H9 (cell line): ENCODE results near the gene SORCS2. TPM values are rescaled to one million over a fixed set of nuclear protein-coding genes. Genes with fewer than 3 reads are reported as not detected.

Experiments
- DNase-seq: peaks from one replicate; pipeline ENCODE4 v3.0.0-alpha.2; 2017
- H2AFZ ChIP-seq: one replicate; pipeline ENCODE4 v1.6.1; 2013; ENCODE audit warnings: mild to moderate bottlenecking, low read length, control low read depth, moderate library complexity
- H2AK5ac ChIP-seq: 2 replicates; pipeline ENCODE4 v1.6.1; 2013; ENCODE audit warnings: low read length, control low read depth, mixed read lengths; ENCODE audit not compliant: insufficient read length
- H2BK120ac ChIP-seq: one replicate; pipeline ENCODE4 v1.6.1; 2013; ENCODE audit warnings: low read depth, mild to moderate bottlenecking, low read length, control low read depth, inconsistent platforms; ENCODE audit not compliant: poor library complexity, severe bottlenecking
- H2BK12ac ChIP-seq: 2 replicates; pipeline ENCODE4 v1.6.1; 2013; ENCODE audit warnings: low read length, control low read depth, mixed read lengths, low read depth; ENCODE audit not compliant: insufficient read length
- H2BK15ac ChIP-seq: 2 replicates; pipeline ENCODE4 v1.6.1; 2013; ENCODE audit warnings: low read depth, low read length, control low read depth
- H2BK20ac ChIP-seq: one replicate; pipeline ENCODE4 v1.6.1; 2013; ENCODE audit warnings: low read depth, mild to moderate bottlenecking, low read length, control low read depth, inconsistent platforms; ENCODE audit not compliant: poor library complexity, severe bottlenecking
- H2BK5ac ChIP-seq: 2 replicates; pipeline ENCODE4 v1.6.1; 2013; ENCODE audit warnings: low read length, control low read depth, mixed read lengths; ENCODE audit not compliant: insufficient read length
- H3K14ac ChIP-seq: 2 replicates; pipeline ENCODE4 v1.6.1; 2013; ENCODE audit warnings: low read length, control low read depth; ENCODE audit not compliant: insufficient read depth
- H3K18ac ChIP-seq: 2 replicates; pipeline ENCODE4 v1.6.1; 2013; ENCODE audit warnings: low read depth, mild to moderate bottlenecking, mixed read lengths, low read length, control low read depth; ENCODE audit not compliant: insufficient read length
- H3K23ac ChIP-seq: 2 replicates; pipeline ENCODE4 v1.6.1; 2013; ENCODE audit warnings: low read length, control low read depth, mixed read lengths, low read depth; ENCODE audit not compliant: insufficient read length
- H3K23me2 ChIP-seq: 2 replicates; pipeline ENCODE4 v1.6.1; 2013; ENCODE audit warnings: low read depth, mild to moderate bottlenecking, mixed read lengths, low read length, control low read depth; ENCODE audit not compliant: insufficient read length, poor library complexity, severe bottlenecking
- H3K27ac ChIP-seq: 2 replicates; pipeline ENCODE4 v1.5.1; 2013; ENCODE audit warnings: low read length, control low read depth, mixed read lengths, low read depth; ENCODE audit not compliant: insufficient read length
- H3K27me3 ChIP-seq: 2 replicates; pipeline ENCODE4 v1.6.1; 2013; ENCODE audit warnings: low read length, control low read depth, inconsistent platforms; ENCODE audit not compliant: insufficient read depth
- H3K4ac ChIP-seq: 2 replicates; pipeline ENCODE4 v1.6.1; 2013; ENCODE audit warnings: low read depth, mild to moderate bottlenecking, control low read depth, inconsistent platforms, low read length, moderate library complexity
- H3K4me1 ChIP-seq: 2 replicates; pipeline ENCODE4 v1.6.1; 2013; ENCODE audit warnings: low read length, control low read depth, inconsistent platforms; ENCODE audit not compliant: insufficient read depth
- H3K4me2 ChIP-seq: 2 replicates; pipeline ENCODE4 v1.6.1; 2013; ENCODE audit warnings: low read length, control low read depth, mixed read lengths; ENCODE audit not compliant: insufficient read length, insufficient read depth
- H3K56ac ChIP-seq: 2 replicates; pipeline ENCODE4 v1.6.1; 2013; ENCODE audit warnings: low read depth, mild to moderate bottlenecking, mixed read lengths, low read length, control low read depth; ENCODE audit not compliant: insufficient read length
- H3K79me1 ChIP-seq: 2 replicates; pipeline ENCODE4 v1.6.1; 2013; ENCODE audit warnings: low read depth, mild to moderate bottlenecking, moderate library complexity, low read length, control low read depth, inconsistent platforms; ENCODE audit not compliant: insufficient read depth, poor library complexity, severe bottlenecking
- H3K79me2 ChIP-seq: 2 replicates; pipeline ENCODE4 v1.6.1; 2013; ENCODE audit warnings: low read length, control low read depth, inconsistent platforms; ENCODE audit not compliant: insufficient read depth
- H3K9ac ChIP-seq: 2 replicates; pipeline ENCODE4 v1.6.1; 2013; ENCODE audit warnings: low read length, control low read depth, mixed read lengths; ENCODE audit not compliant: insufficient read length; ENCODE audit errors: extremely low read depth
- H3K9me3 ChIP-seq: one replicate; pipeline ENCODE4 v1.6.1; 2013; ENCODE audit warnings: low read depth, low read length, inconsistent platforms; ENCODE audit not compliant: control insufficient read depth
- H3T11ph ChIP-seq: one replicate; pipeline ENCODE4 v1.6.1; 2013; ENCODE audit warnings: mild to moderate bottlenecking, low read length, control low read depth, inconsistent platforms
- H4K20me1 ChIP-seq: one replicate; pipeline ENCODE4 v1.6.1; 2013; ENCODE audit not compliant: control insufficient read depth, insufficient read length, insufficient read depth
- H4K5ac ChIP-seq: 2 replicates; pipeline ENCODE4 v1.6.1; 2013; ENCODE audit warnings: low read depth, mild to moderate bottlenecking, mixed read lengths, low read length, control low read depth; ENCODE audit not compliant: insufficient read length
- H4K8ac ChIP-seq: replicated peaks from 2 replicates; pipeline ENCODE4 v1.6.1; 2013; ENCODE audit warnings: low read length, control low read depth, mixed read lengths, low read depth; ENCODE audit not compliant: insufficient read length
- H4K91ac ChIP-seq: 2 replicates; pipeline ENCODE4 v1.6.1; 2013; ENCODE audit warnings: low read depth, mild to moderate bottlenecking, moderate library complexity, mixed read lengths, low read length, control low read depth; ENCODE audit not compliant: insufficient read length
- H3K27ac Mint-ChIP-seq, 3 experiments: 2 replicates in 2 of 3; 3 replicates in 1 of 3; pipeline ENCODE4 v1.8.0; 2020 to 2021; ENCODE audit warnings: mixed read lengths in 3 of 3, mild to moderate bottlenecking in 1 of 3, moderate library complexity in 1 of 3
- H3K27me3 Mint-ChIP-seq: 2 replicates; pipeline ENCODE4 v1.8.0; 2021; ENCODE audit warnings: low read depth, mild to moderate bottlenecking, moderate library complexity, mixed read lengths
- H3K36me3 Mint-ChIP-seq, 3 experiments: 2 replicates in 2 of 3; 3 replicates in 1 of 3; pipeline ENCODE4 v1.8.0; 2020 to 2021; ENCODE audit warnings: low read depth in 3 of 3, mixed read lengths in 3 of 3; ENCODE audit not compliant: insufficient read depth in 1 of 3
- H3K4me1 Mint-ChIP-seq, 2 experiments: 2 replicates each; pipeline ENCODE4 v1.8.0; 2020; ENCODE audit warnings: mixed read lengths in 2 of 2
- H3K4me3 Mint-ChIP-seq, 2 experiments: 2 replicates in 1 of 2; 3 replicates in 1 of 2; pipeline ENCODE4 v1.8.0; 2020 to 2021; ENCODE audit warnings: mild to moderate bottlenecking in 2 of 2, mixed read lengths in 2 of 2, moderate library complexity in 1 of 2
- H3K9me3 Mint-ChIP-seq, 2 experiments: 2 replicates in 1 of 2; 3 replicates in 1 of 2; pipeline ENCODE4 v1.8.0; 2020; ENCODE audit warnings: mild to moderate bottlenecking in 2 of 2, mixed read lengths in 2 of 2, moderate library complexity in 1 of 2
- CTCF ChIP-seq: fragments of 200-600 bp; sonication (generic); conservative IDR thresholded peaks from 3 replicates; pipeline ENCODE4 v1.8.0; 2021; ENCODE audit warnings: antibody characterized with exemption, mild to moderate bottlenecking
- WGBS: extraction: QIAGEN DNeasy Blood & Tissue Kit; methylation state at CpG from one replicate; pipeline ENCODE4 v1.1.7; 2013; ENCODE audit warnings: missing lambda C conversion rate, low lambda C conversion rate, mixed read lengths; ENCODE audit not compliant: insufficient read length; ENCODE audit errors: extremely low coverage; 5-methylcytosine and 5-hydroxymethylcytosine counted together
- total RNA-seq: library from RNA; stranded (reverse); gene quantifications from 2 replicates; pipeline ENCODE4 v1.2.1, GENCODE V29; 2021

SORCS2 gene
- total RNA-seq, 1 experiment from 2014 or later, result 0.57 TPM

DNA sequence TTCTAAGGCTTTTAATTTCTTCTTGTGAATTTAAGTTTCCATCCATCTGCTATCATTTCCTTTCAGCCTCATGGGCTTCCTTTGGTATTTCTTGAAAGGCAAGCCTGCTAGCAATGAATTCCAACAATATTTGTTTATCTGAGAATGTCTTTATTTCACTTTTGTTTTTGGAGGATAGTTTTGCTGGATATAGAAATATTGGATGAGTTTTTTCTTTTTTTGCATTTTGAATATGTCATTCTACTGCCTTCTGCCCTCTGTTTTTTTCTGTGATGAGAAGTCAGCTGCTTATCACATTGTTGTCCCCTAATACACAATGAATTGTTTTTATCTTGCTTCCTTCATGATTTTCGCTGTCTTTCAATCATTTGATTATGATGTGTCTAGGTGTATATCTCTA is 13.2 kb upstream of the SORCS2 start:
- no peak overlapping the region for H3K4me2 ChIP-seq
- H3K27me3 Mint-ChIP-seq, result peaks cover 12% of the 10 kb centered on the region
- no peak overlapping the region for H2AK5ac ChIP-seq
- H3K14ac ChIP-seq, result no peak overlapping the region
- H2AFZ ChIP-seq, result no peak overlapping the region
- no peak overlapping the region for H2BK20ac ChIP-seq
- no peaks in the 10 kb centered on the region for H3K23me2 ChIP-seq
- H4K91ac ChIP-seq, result no peak overlapping the region
- H3K36me3 Mint-ChIP-seq, result peaks cover 0 to 5% (median 0%) of the 10 kb centered on the region in 3 experiments; a peak in 1 of 7 replicates
- H2BK120ac ChIP-seq, result no peak overlapping the region
- no peak overlapping the region for H2BK5ac ChIP-seq
- H3K9me3 Mint-ChIP-seq, result peaks cover 10% of the 10 kb centered on the region in 2 experiments
- H3K79me2 ChIP-seq, result no peaks in the 10 kb centered on the region
- no peak overlapping the region for H4K5ac ChIP-seq
- H3K9me3 ChIP-seq, result no peaks in the 10 kb centered on the region
- no peaks in the 10 kb centered on the region for H3K27me3 ChIP-seq
- WGBS, result no CpG with 5 or more reads among the region's 1 CpG
- H3K23ac ChIP-seq, result no peak overlapping the region
- no peak overlapping the region for H3K27ac Mint-ChIP-seq
- no peak overlapping the region for H3T11ph ChIP-seq
- no peak for DNase-seq
- H4K20me1 ChIP-seq, result no peaks in the 10 kb centered on the region
- no peak for TF ChIP-seq CTCF
- no peaks in the 10 kb centered on the region for H3K4me1 ChIP-seq
- no peak overlapping the region for H2BK12ac ChIP-seq
- H3K27ac ChIP-seq, result no peak overlapping the region
- H4K8ac ChIP-seq, result no peak overlapping the region
- H3K79me1 ChIP-seq, result no peaks in the 10 kb centered on the region
- no peak overlapping the region for H3K9ac ChIP-seq
- no peak overlapping the region for H3K4ac ChIP-seq
- H3K18ac ChIP-seq, result no peak overlapping the region
- no peak overlapping the region for H2BK15ac ChIP-seq
- no peak overlapping the region for H3K4me3 Mint-ChIP-seq
- no peak overlapping the region for H3K56ac ChIP-seq
- no peaks in the 10 kb centered on the region for H3K4me1 Mint-ChIP-seq
